ENCODE results near the gene CADPS. TPM values are rescaled to one million over a fixed set of nuclear protein-coding genes. Genes with fewer than 3 reads are reported as not detected.

CADPS gene
- total and polyA plus RNA-seq, 9 donors, result 0.47 to 4.4 (median 1.6) TPM

DNA sequence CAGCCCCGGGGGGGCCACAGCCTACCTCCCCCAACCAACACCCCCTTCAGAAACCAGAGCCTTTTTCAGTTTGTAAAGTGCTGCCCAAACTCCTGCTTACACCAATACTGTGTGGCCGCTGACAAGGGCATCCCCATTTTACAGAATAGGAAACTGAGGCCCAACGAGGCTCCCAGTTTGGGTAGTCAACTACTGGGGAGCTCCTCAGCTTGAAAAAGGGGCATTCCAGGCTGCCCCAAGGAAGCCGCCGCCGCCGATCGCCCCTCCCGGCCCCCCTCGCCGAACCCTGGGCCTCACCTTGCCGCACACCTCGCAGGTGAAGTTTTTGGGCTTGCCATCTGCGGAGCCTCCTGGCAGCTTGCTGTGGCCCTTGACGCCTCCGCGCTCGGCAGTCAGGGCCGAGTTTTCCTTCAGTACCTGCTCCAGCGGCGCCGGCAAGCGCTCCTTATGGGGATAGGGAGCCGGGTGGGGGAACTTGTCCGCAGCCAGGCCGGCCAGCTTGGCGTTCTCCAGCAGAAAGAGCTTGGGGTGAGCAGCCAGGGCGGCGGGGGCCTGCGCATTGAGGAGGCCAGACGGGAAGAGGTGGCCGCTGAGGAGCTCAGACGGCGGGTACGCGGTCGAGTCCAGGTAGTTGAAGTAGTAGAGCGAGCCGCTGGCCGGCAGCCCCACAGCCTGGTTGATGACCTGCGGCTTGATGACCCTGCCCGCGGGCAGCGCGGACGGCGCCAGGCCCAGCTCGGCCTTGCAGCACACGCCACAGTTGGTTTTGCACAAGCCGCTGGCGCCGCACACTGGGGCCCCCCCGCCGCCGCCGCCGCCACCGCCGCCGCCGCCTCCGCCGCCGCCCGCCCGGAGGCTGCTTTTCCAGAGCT is 503.3 kb downstream of the CADPS start:
- Histone ChIP-seq H3K27me3 (ENCODE audit: control insufficient read depth, insufficient read depth, low read length) (peaks cover 100% of the 10 kb centered on the region), H3K36me3 (ENCODE audit: control insufficient read depth, insufficient read depth, low read length) (no peaks in the 10 kb centered on the region), H3K9me3 (replicated peaks; ENCODE audit: control insufficient read depth, low read depth, low read length) (no peaks in the 10 kb centered on the region), H3K27ac (ENCODE audit: low read length) (no peak overlapping the region), H3K4me3 (ENCODE audit: low read length) (no peak overlapping the region), H3K4me1 (ENCODE audit: control insufficient read depth, insufficient read depth, low read length) (peaks cover 33% of the 10 kb centered on the region)
- DNase-seq, result no peak
- WGBS (ENCODE audit: insufficient coverage), result under 1% methylated on average over 63 of the region's 66 CpGs

GRCh38 chr3:62370858-62371719 is 504.1 kb downstream of the CADPS start:
- Histone ChIP-seq H3K36me3 (ENCODE audit: control insufficient read depth, insufficient read depth, low read length) (no peaks in the 10 kb centered on the region), H3K27me3 (ENCODE audit: control insufficient read depth, insufficient read depth, low read length) (peaks cover 96% of the 10 kb centered on the region), H3K4me3 (ENCODE audit: low read length) (no peak overlapping the region), H3K9me3 (replicated peaks; ENCODE audit: control insufficient read depth, low read depth, low read length) (no peaks in the 10 kb centered on the region), H3K4me1 (ENCODE audit: control insufficient read depth, insufficient read depth, low read length) (peaks cover 33% of the 10 kb centered on the region), H3K27ac (ENCODE audit: low read length) (no peak overlapping the region)
- 3% methylated on average over 30 of the region's 49 CpGs for WGBS (ENCODE audit: insufficient coverage)
- DNase-seq, result no peak

DNA sequence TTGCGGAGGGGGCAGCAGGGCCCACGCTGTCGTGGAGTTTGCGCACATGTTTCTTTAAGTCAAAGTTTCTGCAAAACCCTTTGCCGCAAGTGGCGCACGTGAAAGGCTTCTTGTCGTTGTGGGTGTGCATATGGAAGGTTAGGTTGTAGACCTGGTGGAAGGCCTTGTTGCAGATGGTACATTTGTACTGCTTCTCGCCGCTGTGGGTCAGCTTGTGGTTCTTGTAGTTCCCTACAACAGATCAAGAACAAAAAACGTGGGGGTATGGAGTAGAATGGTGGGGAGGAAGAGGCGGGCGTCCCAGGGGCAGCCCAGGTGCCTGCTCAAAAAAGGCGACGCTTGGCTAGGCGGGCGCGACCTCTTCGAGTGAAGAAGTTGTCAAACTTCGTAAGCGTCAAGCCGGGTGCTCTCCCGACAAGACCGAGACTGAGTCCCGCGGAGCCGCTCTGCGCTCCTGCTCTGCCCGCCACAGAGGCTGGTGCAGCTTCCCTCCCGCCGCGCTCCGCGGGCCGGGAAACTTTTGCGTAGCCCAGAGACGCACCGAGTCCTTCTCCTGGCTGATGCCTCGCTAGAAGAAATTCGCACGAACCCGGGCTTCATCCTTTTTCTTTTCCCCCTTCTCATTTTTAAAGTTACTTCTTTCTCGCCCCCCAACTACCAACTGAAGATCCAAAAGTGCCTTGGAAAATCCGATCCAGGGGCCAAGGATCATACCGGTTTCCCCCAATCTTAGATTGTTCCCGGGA is 504.9 kb downstream of the CADPS start:
- Histone ChIP-seq H3K27me3 (ENCODE audit: control insufficient read depth, insufficient read depth, low read length) (peaks cover 95% of the 10 kb centered on the region), H3K4me1 (ENCODE audit: control insufficient read depth, insufficient read depth, low read length) (peaks cover 33% of the 10 kb centered on the region), H3K4me3 (ENCODE audit: low read length) (no peak overlapping the region), H3K9me3 (replicated peaks; ENCODE audit: control insufficient read depth, low read depth, low read length) (no peaks in the 10 kb centered on the region), H3K27ac (ENCODE audit: low read length) (no peak overlapping the region), H3K36me3 (ENCODE audit: control insufficient read depth, insufficient read depth, low read length) (no peaks in the 10 kb centered on the region)
- 2% methylated on average over 36 of the region's 46 CpGs for WGBS (ENCODE audit: insufficient coverage)
- no peak for DNase-seq

- H3K27me3 ChIP-seq (ENCODE audit: control insufficient read depth, insufficient read depth, low read length), result peaks cover 93% of the 10 kb centered on the region
- H3K27ac ChIP-seq (ENCODE audit: low read length), result no peak overlapping the region
- DNase-seq, result no peak
- 1% methylated on average over 12 of the region's 12 CpGs for WGBS (ENCODE audit: insufficient coverage)
- no peak overlapping the region for H3K4me3 ChIP-seq (ENCODE audit: low read length)
- no peaks in the 10 kb centered on the region for H3K9me3 ChIP-seq (replicated peaks; ENCODE audit: control insufficient read depth, low read depth, low read length)
- H3K4me1 ChIP-seq (ENCODE audit: control insufficient read depth, insufficient read depth, low read length), result peaks cover 33% of the 10 kb centered on the region
- no peaks in the 10 kb centered on the region for H3K36me3 ChIP-seq (ENCODE audit: control insufficient read depth, insufficient read depth, low read length)
Observed at GRCh38 chr3:62369476-62369743, 505.8 kb downstream of the CADPS start.

- DNase-seq, result no peak
- Histone ChIP-seq H3K27me3 (ENCODE audit: control insufficient read depth, insufficient read depth, low read length) (peaks cover 88% of the 10 kb centered on the region), H3K9me3 (replicated peaks; ENCODE audit: control insufficient read depth, low read depth, low read length) (no peaks in the 10 kb centered on the region), H3K4me3 (ENCODE audit: low read length) (no peak overlapping the region), H3K36me3 (ENCODE audit: control insufficient read depth, insufficient read depth, low read length) (no peaks in the 10 kb centered on the region), H3K27ac (ENCODE audit: low read length) (no peak overlapping the region), H3K4me1 (ENCODE audit: control insufficient read depth, insufficient read depth, low read length) (peaks cover 31% of the 10 kb centered on the region)
- under 1% methylated on average over 56 of the region's 58 CpGs for WGBS (ENCODE audit: insufficient coverage)
Observed at GRCh38 chr3:62368705-62369475, 506.3 kb downstream of the CADPS start.

DNA sequence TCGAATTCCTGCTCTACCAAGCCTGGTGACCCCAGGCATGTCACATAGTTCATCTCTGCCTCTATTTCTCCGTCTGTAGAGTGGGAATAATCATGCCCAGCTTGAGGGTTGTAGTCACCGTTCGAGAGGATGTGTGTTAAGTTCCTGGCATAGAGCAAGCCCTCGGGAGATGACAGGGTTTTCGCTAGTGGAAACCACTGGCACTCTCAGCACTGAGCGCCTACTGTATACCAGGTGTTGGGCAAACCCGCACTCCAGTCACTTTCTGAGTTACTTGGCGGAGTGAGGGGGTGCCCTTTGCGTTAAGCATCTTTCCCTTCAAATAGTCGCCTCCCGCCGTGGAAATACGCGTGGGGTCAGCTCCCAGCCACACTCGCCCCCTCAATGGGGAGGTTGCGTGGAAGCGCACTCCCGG is 506.9 kb downstream of the CADPS start:
- 9% methylated on average over 13 of the region's 19 CpGs for WGBS (ENCODE audit: insufficient coverage)
- no peak for DNase-seq
- Histone ChIP-seq H3K27me3 (ENCODE audit: control insufficient read depth, insufficient read depth, low read length) (peaks cover 85% of the 10 kb centered on the region), H3K36me3 (ENCODE audit: control insufficient read depth, insufficient read depth, low read length) (no peaks in the 10 kb centered on the region), H3K4me1 (ENCODE audit: control insufficient read depth, insufficient read depth, low read length) (peaks cover 27% of the 10 kb centered on the region), H3K9me3 (replicated peaks; ENCODE audit: control insufficient read depth, low read depth, low read length) (no peaks in the 10 kb centered on the region), H3K27ac (ENCODE audit: low read length) (no peak overlapping the region), H3K4me3 (ENCODE audit: low read length) (no peak overlapping the region)

- Histone ChIP-seq H3K36me3 (ENCODE audit: control insufficient read depth, insufficient read depth, low read length) (no peaks in the 10 kb centered on the region), H3K4me3 (ENCODE audit: low read length) (no peak overlapping the region), H3K27ac (ENCODE audit: low read length) (no peak overlapping the region), H3K27me3 (ENCODE audit: control insufficient read depth, insufficient read depth, low read length) (peaks cover 83% of the 10 kb centered on the region), H3K4me1 (ENCODE audit: control insufficient read depth, insufficient read depth, low read length) (peaks cover 26% of the 10 kb centered on the region), H3K9me3 (replicated peaks; ENCODE audit: control insufficient read depth, low read depth, low read length) (no peaks in the 10 kb centered on the region)
- no peak for DNase-seq
- 2% methylated on average over 18 of the region's 25 CpGs for WGBS (ENCODE audit: insufficient coverage)
Observed at GRCh38 chr3:62367763-62368195, 507.4 kb downstream of the CADPS start.

GRCh38 chr3:62366126-62366484 is 509.1 kb downstream of the CADPS start:
- H3K4me1 ChIP-seq (ENCODE audit: control insufficient read depth, insufficient read depth, low read length), result peaks cover 21% of the 10 kb centered on the region
- 14% methylated on average over 1 of the region's 4 CpGs for WGBS (ENCODE audit: insufficient coverage)

DNA sequence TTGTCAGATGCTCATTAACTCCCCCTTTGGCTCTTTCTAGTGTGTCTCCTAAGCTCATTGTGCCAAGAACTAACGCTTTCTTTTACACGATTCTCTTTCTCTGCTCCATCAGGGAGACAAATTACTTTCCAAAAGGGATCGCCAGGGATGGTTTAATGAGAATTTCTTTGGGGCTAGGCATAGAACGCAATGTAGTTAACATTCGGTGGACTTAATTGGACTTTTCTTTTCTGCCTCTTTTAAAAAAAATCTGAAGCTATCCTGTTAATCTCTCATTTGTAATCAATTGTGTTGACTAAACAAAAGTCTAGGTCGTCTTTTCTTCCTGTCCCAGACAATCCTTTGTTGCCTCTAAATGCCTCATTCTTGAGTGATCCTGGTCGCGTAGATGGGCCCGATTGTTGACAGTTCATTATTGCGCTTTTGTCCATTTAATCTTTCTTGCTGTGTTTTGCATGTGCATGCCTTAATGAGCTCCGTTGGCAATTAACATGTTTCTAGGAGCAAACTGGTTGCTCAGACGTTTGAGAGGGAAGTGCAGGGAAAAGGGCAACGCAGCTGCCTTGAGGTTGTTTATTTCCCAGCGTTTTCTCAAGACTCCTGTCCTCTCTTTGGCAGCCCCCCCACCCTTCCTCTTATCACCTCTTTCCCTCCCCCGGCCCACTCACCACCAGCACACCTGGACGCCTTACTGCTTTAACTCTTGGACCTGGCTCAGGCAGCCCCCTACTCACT is 509.7 kb downstream of the CADPS start:
- Histone ChIP-seq H3K36me3 (ENCODE audit: control insufficient read depth, insufficient read depth, low read length) (no peaks in the 10 kb centered on the region), H3K4me1 (ENCODE audit: control insufficient read depth, insufficient read depth, low read length) (peaks cover 21% of the 10 kb centered on the region), H3K27ac (ENCODE audit: low read length) (no peak overlapping the region), H3K4me3 (ENCODE audit: low read length) (no peak overlapping the region), H3K27me3 (ENCODE audit: control insufficient read depth, insufficient read depth, low read length) (peaks cover 63% of the 10 kb centered on the region), H3K9me3 (replicated peaks; ENCODE audit: control insufficient read depth, low read depth, low read length) (no peaks in the 10 kb centered on the region)
- no peak for DNase-seq
- 5% methylated on average over 8 of the region's 16 CpGs for WGBS (ENCODE audit: insufficient coverage)

More at GRCh38 chr3:62366126-62366484, 509.1 kb downstream of the CADPS start:
- Histone ChIP-seq H3K36me3 (ENCODE audit: control insufficient read depth, insufficient read depth, low read length) (no peaks in the 10 kb centered on the region), H3K9me3 (replicated peaks; ENCODE audit: control insufficient read depth, low read depth, low read length) (no peaks in the 10 kb centered on the region), H3K27me3 (ENCODE audit: control insufficient read depth, insufficient read depth, low read length) (peaks cover 69% of the 10 kb centered on the region), H3K4me3 (ENCODE audit: low read length) (no peak overlapping the region), H3K27ac (ENCODE audit: low read length) (no peak overlapping the region)
- DNase-seq, result no peak

Data from muscle of leg (tissue), 11 donors.